GM23248 (cell line): ENCODE data around the gene NAPG.

Experiments
- EZH2 ChIP-seq: fragments of 200-600 bp; sonication (generic); IDR thresholded peaks from 2 replicates; pipeline ENCODE4 v1.6.1; 2018; ENCODE audit warnings: antibody characterized with exemption, mild to moderate bottlenecking; ENCODE audit not compliant: insufficient read depth, poor library complexity, severe bottlenecking
- EZH2phosphoT487 ChIP-seq: fragments of 200-600 bp; sonication (generic); IDR thresholded peaks from 2 replicates; pipeline ENCODE4 v1.6.1; 2018; ENCODE audit warnings: antibody characterized with exemption, moderate library complexity, mild to moderate bottlenecking, low read depth; ENCODE audit not compliant: insufficient read depth

- TF ChIP-seq EZH2phosphoT487: no peak
- TF ChIP-seq EZH2: no peak
Observed at GRCh38 chr18:10499230-10499629, 26.6 kb upstream of the NAPG start.
